G401 (cell line): Measurements from ENCODE around the gene REEP1. TPM values are rescaled to one million over a fixed set of nuclear protein-coding genes. Genes with fewer than 3 reads are reported as not detected.
A peak's percentile ranks its signal among the peaks of the same experiment; 100 is the strongest.
"Not testable (repeated sequence)": the region's sequence is repeated elsewhere in the genome, so short reads cannot be mapped to it uniquely, and the experiment has no call there.

Source experiments
- DNase-seq: peaks from one replicate; pipeline ENCODE4 v3.0.0-alpha.2; 2015; ENCODE audit warnings: low spot score
- in situ Hi-C: cut with HindIII; loops from 2 replicates; pipeline ENCODE4 v1.10.0; 2016; ENCODE audit warnings: low sequenced_read_pairs, mixed read lengths
- total RNA-seq: library from RNA; depleted of rRNA; stranded (reverse); fragments of >200 nt; shearing (Covaris generic); gene quantifications from 2 replicates; pipeline ENCODE4 v1.2.3, GENCODE V29; 2014

The REEP1 gene
- total RNA-seq, 1 experiment from 2014 or later = 1.1 TPM

GRCh38 chr2:86258106-86258505 is 79.3 kb downstream of the REEP1 start:
- in situ Hi-C loops = no loop called here
- no peak for DNase-seq

GRCh38 chr2:86256982-86257381 is 80.4 kb downstream of the REEP1 start:
- in situ Hi-C loops = no loop called here
- DNase-seq = no peak

GRCh38 chr2:86256300-86256699 is 81.1 kb downstream of the REEP1 start:
- DNase-seq = no peak
- in situ Hi-C loops = no loop called here

GRCh38 chr2:86254576-86255538 is 82.6 kb downstream of the REEP1 start:
- in situ Hi-C loops = no loop called here

GRCh38 chr2:86253424-86253823 is 84.0 kb downstream of the REEP1 start:
- DNase-seq = no peak
- in situ Hi-C loops = no loop called here

More at GRCh38 chr2:86254576-86255538, 82.6 kb downstream of the REEP1 start:
- DNase-seq = peak; percentile 65

- peak; percentile 8 for DNase-seq
- in situ Hi-C loops = no loop called here
Observed at GRCh38 chr2:86251840-86252266, 85.6 kb downstream of the REEP1 start.

- in situ Hi-C loops = no loop called here
- DNase-seq = peak; percentile 33
Observed at GRCh38 chr2:86249579-86250391, 87.6 kb downstream of the REEP1 start.

- DNase-seq = no peak
- in situ Hi-C loops = no loop called here
Observed at GRCh38 chr2:86249176-86249575, 88.2 kb downstream of the REEP1 start.

- in situ Hi-C loops, DNase-seq: not testable (repeated sequence)
Observed at GRCh38 chr2:86245222-86245621, 92.2 kb downstream of the REEP1 start.

GRCh38 chr2:86244781-86245180 is 92.6 kb downstream of the REEP1 start:
- DNase-seq, in situ Hi-C loops: not testable (repeated sequence)

GRCh38 chr2:86243950-86244733 is 93.3 kb downstream of the REEP1 start:
- in situ Hi-C loops = no loop called here

GRCh38 chr2:86243272-86243671 is 94.2 kb downstream of the REEP1 start:
- DNase-seq = no peak
- in situ Hi-C loops = no loop called here

More at GRCh38 chr2:86243950-86244733, 93.3 kb downstream of the REEP1 start:
- no peak for DNase-seq

- in situ Hi-C loops = no loop called here
- DNase-seq = no peak
Observed at GRCh38 chr2:86241611-86242010, 95.8 kb downstream of the REEP1 start.

- in situ Hi-C loops = no loop called here
- no peak for DNase-seq
Observed at GRCh38 chr2:86240251-86240650, 97.2 kb downstream of the REEP1 start.

GRCh38 chr2:86239745-86240144 is 97.7 kb downstream of the REEP1 start:
- in situ Hi-C loops = no loop called here

GRCh38 chr2:86239326-86239725 is 98.1 kb downstream of the REEP1 start:
- in situ Hi-C loops = no loop called here
- no peak for DNase-seq

More at GRCh38 chr2:86239745-86240144, 97.7 kb downstream of the REEP1 start:
- no peak for DNase-seq

- no peak for DNase-seq
- in situ Hi-C loops = no loop called here
Observed at GRCh38 chr2:86238354-86238753, 99.1 kb downstream of the REEP1 start.

- in situ Hi-C loops = no loop called here
- DNase-seq = no peak
Observed at GRCh38 chr2:86237172-86237571, 100.3 kb downstream of the REEP1 start.
